Uterus (tissue), 2 donors: Measurements from ENCODE around the gene ZPBP.

Experiments used
- CTCF ChIP-seq, 4 experiments: fragments of 200-600 bp in 2 of 4; fragments of 450-650 bp in 2 of 4; sonication (generic) in 2 of 4; IDR thresholded peaks; one replicate each; pipeline ENCODE4 v1.5.1; 2016 to 2019; ENCODE audit warnings: antibody characterized with exemption in 4 of 4, mild to moderate bottlenecking in 2 of 4, moderate library complexity in 1 of 4
- POLR2A ChIP-seq, 2 donors: fragments of 450-650 bp; IDR thresholded peaks; one replicate each; pipeline ENCODE4 v1.6.1; 2016; ENCODE audit warnings: antibody characterized with exemption in 2 of 2, mild to moderate bottlenecking in 1 of 2, moderate library complexity in 1 of 2

GRCh38 chr7:50068850-50069551, 24.0 kb downstream of the ZPBP start:
- no peak for TF ChIP-seq CTCF (IDR thresholded peaks at IDR 0.05)
- no peak for TF ChIP-seq POLR2A (IDR thresholded peaks at IDR 0.05)
